HG02943 (cell line): ENCODE measurements around the gene CFAP119.

Experiments used
- ATAC-seq: cut with Tn5 transposase; IDR thresholded peaks from one replicate; pipeline ENCODE4 v1.9.1; 2021; ENCODE audit warnings: mild to moderate bottlenecking, low read depth, moderate library complexity; ENCODE audit not compliant: unreplicated experiment

The CFAP119 gene

GRCh38 chr16:30762991-30763725, 1.3 kb upstream of the CFAP119 start:
- no peak for ATAC-seq

- ATAC-seq, result peak; percentile 28
Observed at GRCh38 chr16:30761427-30761927, 385 bp downstream of the CFAP119 start.

GRCh38 chr16:30760577-30761426, 1.1 kb downstream of the CFAP119 start:
- no peak for ATAC-seq

GRCh38 chr16:30760001-30760559, 1.8 kb downstream of the CFAP119 start:
- no peak for ATAC-seq

GRCh38 chr16:30758988-30759491, 2.8 kb downstream of the CFAP119 start:
- no peak for ATAC-seq

GRCh38 chr16:30757316-30757715, 4.5 kb downstream of the CFAP119 start:
- ATAC-seq, result no peak

- ATAC-seq, result no peak
Observed at GRCh38 chr16:30756781-30757100, 5.1 kb downstream of the CFAP119 start.

GRCh38 chr16:30755955-30756780, 5.7 kb downstream of the CFAP119 start:
- no peak for ATAC-seq

GRCh38 chr16:30753596-30753995, 8.3 kb downstream of the CFAP119 start:
- ATAC-seq, result no peak

GRCh38 chr16:30750876-30751465, 10.9 kb downstream of the CFAP119 start:
- no peak for ATAC-seq

- ATAC-seq, result no peak
Observed at GRCh38 chr16:30750201-30750600, 11.7 kb downstream of the CFAP119 start.

- ATAC-seq, result no peak
Observed at GRCh38 chr16:30748634-30749445, 13.0 kb downstream of the CFAP119 start.

- peak; percentile 86 for ATAC-seq
Observed at GRCh38 chr16:30747799-30748633, 13.8 kb downstream of the CFAP119 start, which contains the start of gene PHKG2. Gene PHKG2, plus strand, starts transcription at chr16:30748425. Its CDS starts 396 bp downstream, at chr16:30748821.

- no peak for ATAC-seq
Observed at GRCh38 chr16:30747331-30747730, 14.5 kb downstream of the CFAP119 start.

- no peak for ATAC-seq
Observed at GRCh38 chr16:30746638-30747175, 15.2 kb downstream of the CFAP119 start.

GRCh38 chr16:30745082-30745481, 16.8 kb downstream of the CFAP119 start:
- ATAC-seq, result no peak

- no peak for ATAC-seq
Observed at GRCh38 chr16:30744183-30744582, 17.7 kb downstream of the CFAP119 start.

GRCh38 chr16:30743716-30744115, 18.1 kb downstream of the CFAP119 start:
- ATAC-seq, result no peak
